ENCODE data around the gene TMEM184A.

- TF ChIP-seq POLR2AphosphoS5 (IDR thresholded peaks at IDR 0.05; ENCODE audit: insufficient read depth in 1 of 2, low read depth in 1 of 2) (no peak), CTCF (IDR thresholded peaks at IDR 0.05) (no peak)
Measured at GRCh38 chr7:1598961-1599639, 43.1 kb upstream of the TMEM184A start.
